T-helper 2 cell (primary cell): ENCODE results near the gene FAM13B.
A peak's percentile ranks its signal among the peaks of the same experiment; 100 is the strongest.

Experiments used
- DNase-seq, 5 experiments: peaks; one replicate each; pipeline versions ENCODE4 v3.0.0 to v3.0.0-alpha.2; 2012 to 2022

Gene FAM13B

DNA sequence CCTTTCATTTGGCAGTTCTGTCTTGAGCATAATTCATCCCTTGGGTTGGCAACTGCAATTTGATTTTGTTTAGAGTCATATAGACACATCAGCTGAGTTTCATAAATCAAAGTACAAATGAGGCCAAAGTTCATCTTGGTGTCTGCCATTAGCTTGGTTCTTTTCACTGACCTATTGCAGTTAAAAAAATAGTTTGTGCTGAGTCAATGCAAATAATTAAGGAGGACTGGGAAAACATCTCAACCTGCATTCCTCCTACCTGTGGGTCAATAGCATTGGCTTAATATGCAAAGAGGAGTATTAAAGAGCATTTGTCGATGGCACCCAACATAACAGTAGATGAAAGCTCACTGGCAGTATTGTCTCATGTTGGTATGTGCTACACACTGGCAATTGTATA, 142.0 kb downstream of the FAM13B start:
- DNase-seq, result no peak

DNA sequence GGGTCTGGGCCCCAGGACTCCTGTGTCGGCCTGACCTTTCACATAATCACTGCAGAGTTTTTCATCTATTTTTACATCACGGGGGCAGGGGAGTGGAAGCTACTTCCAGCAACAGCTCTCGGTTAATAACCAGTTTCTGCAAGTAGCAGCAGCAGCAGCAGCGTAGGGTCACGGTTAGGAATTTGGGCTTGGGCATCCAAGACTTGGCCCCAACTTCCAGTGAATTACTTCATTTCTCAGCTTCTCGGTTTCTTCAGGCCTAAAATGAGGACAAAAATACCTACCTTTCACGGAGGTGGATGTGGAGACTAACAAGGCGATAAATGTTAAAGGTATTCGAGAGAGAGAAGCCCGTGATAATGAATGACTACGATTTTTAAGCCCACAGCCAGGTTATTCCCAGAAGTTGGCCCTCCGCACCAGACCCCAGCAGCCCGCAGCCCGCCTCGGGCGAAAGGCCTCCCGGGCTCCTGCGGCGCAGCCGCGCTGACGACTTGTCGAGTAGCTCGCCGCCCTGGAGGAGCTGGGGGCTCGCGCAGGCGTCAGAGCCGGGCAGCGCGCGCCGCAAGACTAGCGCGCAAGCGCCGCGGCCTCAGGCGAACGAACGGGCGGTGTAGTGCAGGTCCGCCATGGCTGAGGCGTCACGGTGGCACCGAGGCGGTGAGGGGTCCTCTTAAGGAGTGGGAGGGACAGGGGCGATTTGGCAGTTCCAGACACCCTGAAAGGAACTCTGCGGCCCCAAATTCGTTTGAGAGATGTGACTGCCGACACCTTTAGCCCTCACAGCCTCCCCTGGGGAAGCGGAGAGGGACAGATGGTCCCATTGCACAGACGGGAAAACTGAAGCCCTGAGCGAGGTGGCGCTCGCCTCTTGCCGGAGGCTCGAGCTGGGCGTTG, 143.8 kb downstream of the FAM13B start, which contains the start of gene PKD2L2:
Gene PKD2L2 (plus strand): TSS at position 595 of the 897 bp plus-strand sequence. CDS start 35 bp downstream, at position 630.
- DNase-seq, result peak; percentile 54 to 94 (median 70)

DNA sequence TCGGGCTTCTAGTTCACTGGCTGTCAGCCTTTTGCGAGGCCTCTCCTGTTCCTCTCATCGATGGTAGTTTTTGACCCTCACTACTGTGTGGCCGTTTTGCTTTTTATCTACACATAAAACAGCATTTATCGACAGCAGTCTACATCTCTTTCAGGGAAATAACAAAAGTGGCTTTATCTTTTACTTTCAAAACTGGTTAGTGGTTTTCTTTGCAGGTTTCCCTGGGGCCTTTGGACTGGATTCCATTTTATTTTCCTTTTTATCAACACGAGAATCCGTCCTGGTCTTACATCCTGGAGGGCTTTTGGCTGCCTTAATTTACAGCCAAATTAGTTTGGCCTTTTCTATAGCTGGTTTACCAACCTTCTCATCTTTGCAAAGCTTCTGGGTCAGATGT, 144.4 kb downstream of the FAM13B start:
- peak in 1 of 5 experiments; percentile 16 for DNase-seq
